ENCODE results near the gene LRP5.
A peak's percentile ranks its signal among the peaks of the same experiment; 100 is the strongest.

GRCh38 chr11:68408512-68408911 lies 96.1 kb downstream of the LRP5 start:
- TF ChIP-seq POLR2A (IDR thresholded peaks at IDR 0.05) = no peak
- peak; percentile 85 for TF ChIP-seq POLR2AphosphoS5 (IDR thresholded peaks at IDR 0.05)
- no peak for TF ChIP-seq CTCF (IDR thresholded peaks at IDR 0.05)
